NCI-H748 (cell line): ENCODE data around the gene H2BK1.
A peak's percentile ranks its signal among the peaks of the same experiment; 100 is the strongest.

Source experiments
- DNase-seq: peaks from one replicate; lab custom pipeline; 2025; ENCODE audit not compliant: unreplicated experiment; lab: John Stamatoyannopoulos, UW

H2BK1 gene

GRCh38 chr7:151210087-151210854, at the start of gene H2BK1:
Gene H2BK1, minus strand, starts transcription at chr7:151210488. Its CDS starts 170 bp downstream, at chr7:151210318.
- no peak for DNase-seq

GRCh38 chr7:151257990-151258389, 47.7 kb upstream of the H2BK1 start:
- DNase-seq: no peak

- DNase-seq: no peak
These were observed 46.2 kb upstream of the H2BK1 start for GRCh38 chr7:151256410-151257045.

- DNase-seq: no peak
These were observed 45.1 kb upstream of the H2BK1 start for GRCh38 chr7:151255390-151255789.

GRCh38 chr7:151254851-151255250, 44.6 kb upstream of the H2BK1 start:
- no peak for DNase-seq

GRCh38 chr7:151254316-151254715, 44.0 kb upstream of the H2BK1 start:
- no peak for DNase-seq

GRCh38 chr7:151252961-151253711, 42.8 kb upstream of the H2BK1 start:
- DNase-seq: no peak

GRCh38 chr7:151252561-151252835, 42.2 kb upstream of the H2BK1 start:
- no peak for DNase-seq

- peak; percentile 79 for DNase-seq
These were observed 41.6 kb upstream of the H2BK1 start for GRCh38 chr7:151251689-151252560.

- DNase-seq: no peak
These were observed 41.0 kb upstream of the H2BK1 start for GRCh38 chr7:151251328-151251688.

- no peak for DNase-seq
These were observed 40.2 kb upstream of the H2BK1 start for GRCh38 chr7:151250181-151251132.

- no peak for DNase-seq
These were observed 39.4 kb upstream of the H2BK1 start for GRCh38 chr7:151249732-151250072.

GRCh38 chr7:151249034-151249731, 38.9 kb upstream of the H2BK1 start:
- peak; percentile 58 for DNase-seq

GRCh38 chr7:151248346-151249033, 38.2 kb upstream of the H2BK1 start, which contains the start of gene SMARCD3:
Gene SMARCD3, minus strand, starts transcription at chr7:151248694. Its CDS starts 132 bp downstream, at chr7:151248562.
- peak; percentile 68 for DNase-seq

- DNase-seq: peak; percentile 22
These were observed 37.5 kb upstream of the H2BK1 start for GRCh38 chr7:151247611-151248345.

GRCh38 chr7:151246851-151247580, 36.7 kb upstream of the H2BK1 start:
- no peak for DNase-seq

GRCh38 chr7:151246102-151246850, 36.0 kb upstream of the H2BK1 start:
- DNase-seq: no peak
